Testis (tissue), 2 donors: ENCODE data around the gene CFAP46.

Source experiments
- CTCF ChIP-seq, 3 experiments: fragments of 450-650 bp in 2 of 3; fragments of 200-600 bp in 1 of 3; sonication (generic) in 1 of 3; IDR thresholded peaks; one replicate each; pipeline ENCODE4 v1.5.1; 2016 to 2019; ENCODE audit warnings: antibody characterized with exemption in 3 of 3, mild to moderate bottlenecking in 2 of 3, moderate library complexity in 1 of 3
- POLR2A ChIP-seq: fragments of 450-650 bp; IDR thresholded peaks from one replicate; pipeline ENCODE4 v1.6.1; 2017; ENCODE audit warnings: antibody characterized with exemption, mild to moderate bottlenecking, moderate library complexity

DNA sequence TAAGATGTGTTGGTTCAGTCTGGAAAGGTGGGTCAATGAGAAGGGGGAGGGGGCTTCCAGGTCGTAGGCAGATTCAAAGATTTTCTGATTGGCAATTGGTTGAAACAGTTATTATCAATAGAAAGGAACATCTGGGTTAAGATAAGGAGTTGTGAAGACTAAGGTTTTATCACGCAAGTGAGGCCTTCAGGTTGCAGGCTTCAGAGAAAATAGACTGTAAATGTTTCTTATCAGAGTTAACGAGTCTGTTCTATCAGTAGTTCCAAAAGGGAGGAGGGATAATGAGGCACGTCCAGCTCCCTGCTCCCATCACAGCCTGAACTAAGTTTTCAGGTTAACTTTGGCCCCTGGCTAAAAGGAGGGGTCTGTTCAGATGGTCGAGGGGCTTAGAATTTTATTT, 11.1 kb upstream of the CFAP46 start:
- TF ChIP-seq CTCF (IDR thresholded peaks at IDR 0.05) (no peak), POLR2A (no peak)
